Upper lobe of left lung (tissue), 6 donors: ENCODE data around the gene NPC1L1. TPM values are rescaled to one million over a fixed set of nuclear protein-coding genes. Genes with fewer than 3 reads are reported as not detected.
A peak's percentile ranks its signal among the peaks of the same experiment; 100 is the strongest.

Experiments used
- ATAC-seq, 2 donors: fragments of 200-7000 bp; cut with Tn5 transposase; one replicate each; pipeline ENCODE4 v1.9.1; 2022; ENCODE audit warnings: mild to moderate bottlenecking in 2 of 2, moderate library complexity in 2 of 2; ENCODE audit not compliant: low FRiP score in 2 of 2
- DNase-seq, 2 donors: peaks; one replicate each; pipeline ENCODE4 v3.0.0-alpha.2; 2019 to 2020
- H3K27ac ChIP-seq, 4 donors: fragments of 200-600 bp; sonication (generic); one replicate each; pipeline ENCODE4 v1.5.1; 2016 to 2019
- H3K27me3 ChIP-seq, 4 donors: fragments of 200-600 bp; sonication (generic); one replicate each; pipeline ENCODE4 v1.5.1; 2017 to 2019
- H3K36me3 ChIP-seq, 4 donors: fragments of 200-600 bp; sonication (generic); one replicate each; pipeline ENCODE4 v1.5.1; 2016 to 2019
- H3K4me1 ChIP-seq, 4 donors: fragments of 200-600 bp; sonication (generic); one replicate each; pipeline ENCODE4 v1.5.1; 2018 to 2019
- H3K4me3 ChIP-seq, 4 donors: fragments of 200-600 bp; sonication (generic); one replicate each; pipeline ENCODE4 v1.5.1; 2017 to 2019; ENCODE audit warnings: mild to moderate bottlenecking in 2 of 4, moderate library complexity in 1 of 4
- H3K9me3 ChIP-seq, 4 donors: fragments of 200-600 bp; sonication (generic); one replicate each; pipeline ENCODE4 v1.5.1; 2018 to 2019
- EP300 ChIP-seq, 4 donors: sonication (generic); formaldehyde crosslinking; IDR thresholded peaks; one replicate each; pipeline ENCODE4 v1.5.1; 2017; ENCODE audit warnings: antibody characterized with exemption in 4 of 4, control low read depth in 2 of 4
- POLR2A ChIP-seq, 4 donors: fragments of 450-650 bp; IDR thresholded peaks; one replicate each; pipeline ENCODE4 v1.5.1; 2016 to 2017; ENCODE audit warnings: antibody characterized with exemption in 4 of 4, mild to moderate bottlenecking in 2 of 4
- POLR2AphosphoS5 ChIP-seq, 2 donors: sonication (generic); formaldehyde crosslinking; IDR thresholded peaks; one replicate each; pipeline ENCODE4 v1.5.1; 2017; ENCODE audit warnings: antibody characterized with exemption in 2 of 2
- WGBS, 2 donors: methylation state at CpG; one replicate each; pipeline ENCODE4 v1.1.5; 2017 to 2018; 5-methylcytosine and 5-hydroxymethylcytosine counted together
- total RNA-seq, 6 donors: library from RNA; depleted of rRNA in 4 of 6; stranded (reverse); fragments of >200 nt in 4 of 6; gene quantifications; one replicate each; pipeline versions ENCODE4 v1.1.0 to v1.2.1, GENCODE V29; 2016 to 2021
- TF ChIP-seq, protein P1 (sequence below), 6 experiments: fragments of 450-650 bp in 4 of 6; fragments of 200-600 bp in 2 of 6; sonication (generic) in 2 of 6; IDR thresholded peaks; one replicate each; pipeline ENCODE4 v1.5.1; 2016 to 2019; ENCODE audit warnings: antibody characterized with exemption in 6 of 6
- donor health status: DM: no; HTN: no; CAD: no; lungs with moderate emphysema.
- donor health status: DM: no; HTN: yes; CAD: no; lungs with severe emphysema.

Gene NPC1L1
- total RNA-seq, 6 donors from 2014 or later, result 0.06 to 0.55 (median 0.30) TPM; not detected in 3

GRCh38 chr7:44575054-44575453 is 33.9 kb upstream of the NPC1L1 start:
- no peak for DNase-seq
- no peaks in the 10 kb centered on the region for H3K9me3 ChIP-seq
- H3K36me3 ChIP-seq, result peaks cover 33 to 73% (median 41%) of the 10 kb centered on the region in 4 donors
- no peak overlapping the region for H3K27ac ChIP-seq
- no peak for ATAC-seq
- peaks cover 19 to 41% (median 23%) of the 10 kb centered on the region in 4 donors for H3K4me1 ChIP-seq
- H3K4me3 ChIP-seq, result no peak overlapping the region
- no peaks in the 10 kb centered on the region for H3K27me3 ChIP-seq
- TF ChIP-seq POLR2AphosphoS5 (IDR thresholded peaks at IDR 0.05), result no peak

DNA sequence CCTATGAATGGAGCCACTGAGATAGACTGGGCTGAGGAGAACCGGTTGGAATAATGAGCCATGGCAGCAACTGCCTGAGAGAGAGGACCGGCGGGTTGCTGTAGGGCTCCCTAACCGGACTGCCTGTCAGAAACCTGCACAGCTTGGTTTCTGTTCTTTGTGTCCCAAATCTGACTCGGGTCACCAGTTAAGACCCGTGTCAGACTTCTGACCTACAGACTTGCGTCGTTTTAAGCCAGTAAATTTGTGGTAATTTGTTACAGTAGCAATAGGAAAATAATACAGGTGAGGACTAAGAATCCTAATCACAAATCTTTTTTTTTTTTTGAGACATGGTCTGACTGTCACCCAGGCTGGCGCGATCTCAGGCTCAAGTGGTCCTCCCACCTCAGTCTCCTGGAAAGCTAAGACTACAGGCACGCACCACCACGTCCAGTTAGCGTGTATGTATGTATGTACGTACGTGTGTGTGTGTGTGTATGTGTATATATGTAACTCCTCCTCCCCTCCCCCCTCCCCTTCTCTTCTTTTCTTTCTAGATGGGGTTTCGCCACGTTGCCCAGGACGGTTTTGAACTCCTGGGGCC is 33.2 kb upstream of the NPC1L1 start:
- WGBS, 2 donors, result 36 to 40% methylated on average over 17 to 18 of the region's 18 CpGs
- Histone ChIP-seq H3K36me3 (peaks cover 33 to 73% (median 45%) of the 10 kb centered on the region in 4 donors), H3K4me3 (peak overlapping the region; percentile 45 to 93 (median 86))

DNA sequence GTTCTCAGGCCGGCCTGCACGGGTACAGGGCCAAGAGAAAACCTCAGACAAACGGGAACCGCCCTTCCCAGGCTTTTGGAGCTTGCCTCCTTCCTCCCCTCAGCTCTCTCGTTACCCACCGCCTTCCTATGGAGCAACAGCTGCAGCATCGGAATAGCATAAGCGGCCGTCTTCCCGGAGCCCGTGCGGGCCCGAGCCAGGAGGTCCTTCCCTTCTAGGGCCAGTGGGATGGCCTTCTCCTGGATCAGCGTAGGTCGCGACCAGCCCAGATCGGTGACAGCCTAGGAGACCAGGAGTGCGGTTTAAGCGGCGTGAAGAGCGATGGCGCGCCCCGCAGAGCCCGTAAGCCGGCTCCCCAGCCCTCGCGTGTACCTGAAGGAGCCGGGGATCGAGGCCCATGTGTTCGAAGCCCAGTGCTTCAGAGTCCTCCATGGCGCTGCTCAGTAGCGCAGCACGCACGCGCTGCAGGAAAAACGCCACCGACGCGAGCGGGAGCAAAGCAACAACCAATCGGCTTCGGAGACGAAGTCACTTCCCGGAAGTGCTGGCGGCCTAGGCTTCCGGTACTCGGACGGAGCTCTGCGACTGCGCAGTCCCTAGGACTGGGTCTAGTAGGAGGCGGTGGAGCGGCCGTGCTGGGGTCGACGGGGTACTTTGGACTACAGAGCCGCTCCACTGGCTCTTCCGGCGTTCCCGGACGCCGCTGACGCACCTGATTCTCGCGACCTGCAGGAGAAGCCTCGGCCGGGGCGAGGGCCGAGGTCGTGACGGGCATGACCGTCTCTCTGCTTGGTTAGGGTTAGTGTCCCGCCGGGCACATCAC is 32.5 kb upstream of the NPC1L1 start, which contains the start of gene DDX56:
TSS of gene DDX56 (minus strand) at position 445 of the 823 bp plus-strand sequence. CDS start at position 432, 13 bp downstream.
- H3K36me3 ChIP-seq, result peaks cover 39 to 73% (median 47%) of the 10 kb centered on the region in 4 donors
- H3K4me1 ChIP-seq, result peaks cover 18 to 32% (median 21%) of the 10 kb centered on the region in 4 donors
- peak; percentile 97 to 99 for ATAC-seq
- no peaks in the 10 kb centered on the region for H3K9me3 ChIP-seq
- TF ChIP-seq, protein P1, sequence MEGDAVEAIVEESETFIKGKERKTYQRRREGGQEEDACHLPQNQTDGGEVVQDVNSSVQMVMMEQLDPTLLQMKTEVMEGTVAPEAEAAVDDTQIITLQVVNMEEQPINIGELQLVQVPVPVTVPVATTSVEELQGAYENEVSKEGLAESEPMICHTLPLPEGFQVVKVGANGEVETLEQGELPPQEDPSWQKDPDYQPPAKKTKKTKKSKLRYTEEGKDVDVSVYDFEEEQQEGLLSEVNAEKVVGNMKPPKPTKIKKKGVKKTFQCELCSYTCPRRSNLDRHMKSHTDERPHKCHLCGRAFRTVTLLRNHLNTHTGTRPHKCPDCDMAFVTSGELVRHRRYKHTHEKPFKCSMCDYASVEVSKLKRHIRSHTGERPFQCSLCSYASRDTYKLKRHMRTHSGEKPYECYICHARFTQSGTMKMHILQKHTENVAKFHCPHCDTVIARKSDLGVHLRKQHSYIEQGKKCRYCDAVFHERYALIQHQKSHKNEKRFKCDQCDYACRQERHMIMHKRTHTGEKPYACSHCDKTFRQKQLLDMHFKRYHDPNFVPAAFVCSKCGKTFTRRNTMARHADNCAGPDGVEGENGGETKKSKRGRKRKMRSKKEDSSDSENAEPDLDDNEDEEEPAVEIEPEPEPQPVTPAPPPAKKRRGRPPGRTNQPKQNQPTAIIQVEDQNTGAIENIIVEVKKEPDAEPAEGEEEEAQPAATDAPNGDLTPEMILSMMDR (IDR thresholded peaks at IDR 0.05), result peak in 1 of 6 experiments; percentile 27
- no peak for TF ChIP-seq EP300 (IDR thresholded peaks at IDR 0.05)
- TF ChIP-seq POLR2A (IDR thresholded peaks at IDR 0.05), result peak in 3 of 4 donors; percentile 81 to 95 (median 87)
- peak; percentile 93 to 96 for TF ChIP-seq POLR2AphosphoS5 (IDR thresholded peaks at IDR 0.05)
- 0 to 1% methylated on average over 22 to 56 of the region's 74 CpGs for WGBS, 2 donors
- peak within 1 kb of the TSS; percentile 83 to 93 (median 88) for H3K27ac ChIP-seq
- peak within 1 kb of the TSS; percentile 76 to 93 (median 86) for H3K4me3 ChIP-seq
- DNase-seq, result peak; percentile 94 to 95
- no peaks in the 10 kb centered on the region for H3K27me3 ChIP-seq

More for the DNA sequence above, 33.2 kb upstream of the NPC1L1 start:
- Histone ChIP-seq H3K4me1 (peaks cover 18 to 37% (median 21%) of the 10 kb centered on the region in 4 donors), H3K27ac (peak overlapping the region; percentile 83 to 93 (median 88)), H3K9me3 (no peaks in the 10 kb centered on the region), H3K27me3 (no peaks in the 10 kb centered on the region)
- no peak for DNase-seq
- ATAC-seq, result no peak
- TF ChIP-seq EP300 (IDR thresholded peaks at IDR 0.05), result no peak
- TF ChIP-seq POLR2AphosphoS5 (IDR thresholded peaks at IDR 0.05), result no peak
- TF ChIP-seq POLR2A (IDR thresholded peaks at IDR 0.05), result no peak
- TF ChIP-seq, protein P1 (IDR thresholded peaks at IDR 0.05), result no peak

- TF ChIP-seq, protein P1 (IDR thresholded peaks at IDR 0.05), result no peak
- TF ChIP-seq POLR2A (IDR thresholded peaks at IDR 0.05), result no peak
- Histone ChIP-seq H3K4me3 (peak overlapping the region; percentile 76 to 93 (median 86)), H3K36me3 (peaks cover 44 to 73% (median 49%) of the 10 kb centered on the region in 4 donors), H3K9me3 (no peaks in the 10 kb centered on the region), H3K27me3 (no peaks in the 10 kb centered on the region), H3K27ac (peak overlapping the region in 2 of 4 donors; percentile 83 to 93), H3K4me1 (peaks cover 18 to 32% (median 21%) of the 10 kb centered on the region in 4 donors)
- DNase-seq, result no peak
- WGBS, 2 donors, result 60 to 66% methylated on average over 1 to 5 of the region's 5 CpGs
- ATAC-seq, result no peak
Observed at GRCh38 chr7:44572771-44573170, 31.6 kb upstream of the NPC1L1 start.

- TF ChIP-seq EP300 (IDR thresholded peaks at IDR 0.05) (no peak), POLR2AphosphoS5 (IDR thresholded peaks at IDR 0.05) (no peak), POLR2A (IDR thresholded peaks at IDR 0.05) (no peak)
- TF ChIP-seq, protein P1 (IDR thresholded peaks at IDR 0.05), result no peak
- ATAC-seq (no peak), DNase-seq (no peak)
- Histone ChIP-seq H3K27me3 (no peaks in the 10 kb centered on the region), H3K4me3 (no peak overlapping the region), H3K36me3 (peaks cover 62 to 79% (median 74%) of the 10 kb centered on the region in 4 donors), H3K4me1 (peaks cover 18 to 28% (median 20%) of the 10 kb centered on the region in 4 donors), H3K27ac (no peak overlapping the region), H3K9me3 (no peaks in the 10 kb centered on the region)
- WGBS, 2 donors, result 94 to 95% methylated on average over 7 to 8 of the region's 9 CpGs
Observed at GRCh38 chr7:44569959-44570358, 28.8 kb upstream of the NPC1L1 start.
